Measurements from ENCODE around the gene GRAMD1A. TPM values are rescaled to one million over a fixed set of nuclear protein-coding genes. Genes with fewer than 3 reads are reported as not detected.
"Not testable (repeated sequence)": the region's sequence is repeated elsewhere in the genome, so short reads cannot be mapped to it uniquely, and the experiment has no call there.

Gene GRAMD1A
- total RNA-seq, 2 experiments from 2014 or later: 109 to 127 TPM

GRCh38 chr19:35040826-35041547 is 40.9 kb downstream of the GRAMD1A start:
- peaks cover 14% of the 10 kb centered on the region for H3K27me3 Mint-ChIP-seq
- H3K9me3 Mint-ChIP-seq (ENCODE audit: low read depth): no peaks in the 10 kb centered on the region
- no peaks in the 10 kb centered on the region for H3K36me3 Mint-ChIP-seq
- no peak overlapping the region for H3K27ac Mint-ChIP-seq
- no peak overlapping the region for H3K4me3 Mint-ChIP-seq
- ATAC-seq: peak; percentile 14
- CTCF ChIA-PET: no interaction called here
- DNase-seq: no peak
- peaks cover 17% of the 10 kb centered on the region for H3K4me1 Mint-ChIP-seq

GRCh38 chr19:35041548-35042055 is 41.5 kb downstream of the GRAMD1A start, which contains the start of gene HPN:
Gene HPN, plus strand, starts transcription at chr19:35041721. Its CDS starts 786 bp downstream, at chr19:35042507.
- no peak within 1 kb of the TSS for H3K27ac Mint-ChIP-seq
- H3K36me3 Mint-ChIP-seq: no peaks in the 10 kb centered on the region
- H3K4me3 Mint-ChIP-seq: no peak within 1 kb of the TSS
- no peak for DNase-seq
- H3K27me3 Mint-ChIP-seq: peaks cover 14% of the 10 kb centered on the region
- CTCF ChIA-PET: no interaction called here
- H3K4me1 Mint-ChIP-seq: peaks cover 17% of the 10 kb centered on the region
- H3K9me3 Mint-ChIP-seq (ENCODE audit: low read depth): no peaks in the 10 kb centered on the region
- ATAC-seq: no peak

GRCh38 chr19:35042056-35042730 is 42.1 kb downstream of the GRAMD1A start:
- Mint-ChIP-seq H3K4me3 (no peak overlapping the region), H3K27me3 (peaks cover 14% of the 10 kb centered on the region), H3K36me3 (no peaks in the 10 kb centered on the region), H3K9me3 (ENCODE audit: low read depth) (no peaks in the 10 kb centered on the region), H3K4me1 (peaks cover 17% of the 10 kb centered on the region), H3K27ac (no peak overlapping the region)
- ATAC-seq (no peak), DNase-seq (no peak)
- CTCF ChIA-PET: interaction anchor here (2.6 to 3.1 kb wide), 2 partner anchors 13 to 94 kb away, joined by 12 to 18 read pairs; no protein-coding TSS in a partner anchor

- DNase-seq (no peak), ATAC-seq (no peak)
- Mint-ChIP-seq H3K27ac (no peak overlapping the region), H3K4me1 (peaks cover 17% of the 10 kb centered on the region), H3K9me3 (ENCODE audit: low read depth) (no peaks in the 10 kb centered on the region), H3K4me3 (no peak overlapping the region), H3K27me3 (peaks cover 12% of the 10 kb centered on the region), H3K36me3 (no peaks in the 10 kb centered on the region)
- CTCF ChIA-PET: interaction anchor here (0.8 to 3.1 kb wide), 15 partner anchors 9 to 98 kb away, joined by 3 to 18 read pairs (median 8); no protein-coding TSS in a partner anchor
These were observed 43.0 kb downstream of the GRAMD1A start for GRCh38 chr19:35042954-35043604.

- H3K4me3 Mint-ChIP-seq: no peak overlapping the region
- no peak overlapping the region for H3K27ac Mint-ChIP-seq
- CTCF ChIA-PET: interaction anchor here (0.6 to 3.1 kb wide), 30 partner anchors 9 to 412 kb away, joined by 3 to 18 read pairs (median 5); no protein-coding TSS in a partner anchor
- ATAC-seq: no peak
- H3K4me1 Mint-ChIP-seq: peaks cover 17% of the 10 kb centered on the region
- H3K27me3 Mint-ChIP-seq: peaks cover 12% of the 10 kb centered on the region
- H3K36me3 Mint-ChIP-seq: no peaks in the 10 kb centered on the region
- H3K9me3 Mint-ChIP-seq (ENCODE audit: low read depth): no peaks in the 10 kb centered on the region
- DNase-seq: no peak
These were observed 43.8 kb downstream of the GRAMD1A start for GRCh38 chr19:35043906-35044305.

GRCh38 chr19:35044317-35045117 is 44.4 kb downstream of the GRAMD1A start:
- Mint-ChIP-seq H3K9me3 (ENCODE audit: low read depth) (no peaks in the 10 kb centered on the region), H3K27me3 (peaks cover 10% of the 10 kb centered on the region), H3K4me1 (peaks cover 17% of the 10 kb centered on the region), H3K4me3 (no peak overlapping the region), H3K27ac (no peak overlapping the region), H3K36me3 (no peaks in the 10 kb centered on the region)
- DNase-seq: peak; percentile 66
- CTCF ChIA-PET: interaction anchor here (0.6 to 3.1 kb wide), 32 partner anchors 9 to 411 kb away, joined by 3 to 18 read pairs (median 4); no protein-coding TSS in a partner anchor
- ATAC-seq: no peak

- CTCF ChIA-PET: interaction anchor here (1.1 to 1.2 kb wide), 2 partner anchors 46 to 73 kb away, joined by 3 read pairs; no protein-coding TSS in a partner anchor
- Mint-ChIP-seq H3K27ac (no peak overlapping the region), H3K36me3 (no peaks in the 10 kb centered on the region), H3K27me3 (peaks cover 3% of the 10 kb centered on the region), H3K9me3 (ENCODE audit: low read depth) (no peaks in the 10 kb centered on the region), H3K4me3 (no peak overlapping the region), H3K4me1 (peaks cover 10% of the 10 kb centered on the region)
- DNase-seq (peak; percentile 66), ATAC-seq (peak; percentile 82)
These were observed 45.7 kb downstream of the GRAMD1A start for GRCh38 chr19:35045667-35046300.

GRCh38 chr19:35046461-35046860 is 46.3 kb downstream of the GRAMD1A start:
- Mint-ChIP-seq H3K4me1 (peaks cover 6% of the 10 kb centered on the region), H3K4me3 (no peak overlapping the region), H3K36me3 (no peaks in the 10 kb centered on the region), H3K9me3 (ENCODE audit: low read depth) (no peaks in the 10 kb centered on the region), H3K27me3 (no peaks in the 10 kb centered on the region), H3K27ac (no peak overlapping the region)
- DNase-seq: no peak
- CTCF ChIA-PET: interaction anchor here (1.1 to 1.2 kb wide), 2 partner anchors 45 to 74 kb away, joined by 3 read pairs; no protein-coding TSS in a partner anchor
- ATAC-seq: no peak

GRCh38 chr19:35048911-35049411 is 48.8 kb downstream of the GRAMD1A start:
- CTCF ChIA-PET: interaction anchor here (0.7 to 1.3 kb wide), 3 partner anchors 18 to 87 kb away, joined by 3 read pairs; no protein-coding TSS in a partner anchor
- Mint-ChIP-seq H3K4me1 (peaks cover 6% of the 10 kb centered on the region), H3K27ac (no peak overlapping the region), H3K36me3 (no peaks in the 10 kb centered on the region), H3K27me3 (no peaks in the 10 kb centered on the region), H3K9me3 (ENCODE audit: low read depth) (no peaks in the 10 kb centered on the region), H3K4me3 (no peak overlapping the region)
- no peak for ATAC-seq
- no peak for DNase-seq

- Mint-ChIP-seq H3K4me1 (peaks cover 6% of the 10 kb centered on the region), H3K36me3 (no peaks in the 10 kb centered on the region), H3K9me3 (ENCODE audit: low read depth) (no peaks in the 10 kb centered on the region), H3K27ac (no peak overlapping the region), H3K27me3 (no peaks in the 10 kb centered on the region), H3K4me3 (no peak overlapping the region)
- ATAC-seq (no peak), DNase-seq (no peak)
- CTCF ChIA-PET: interaction anchor here (0.7 to 1.3 kb wide), 2 partner anchors 23 to 87 kb away, joined by 3 read pairs; no protein-coding TSS in a partner anchor
These were observed 49.3 kb downstream of the GRAMD1A start for GRCh38 chr19:35049456-35049855.

- not testable (repeated sequence) for H3K4me1 Mint-ChIP-seq; H3K9me3 Mint-ChIP-seq (ENCODE audit: low read depth); H3K36me3 Mint-ChIP-seq; DNase-seq; H3K27me3 Mint-ChIP-seq; H3K27ac Mint-ChIP-seq; ATAC-seq; H3K4me3 Mint-ChIP-seq
- CTCF ChIA-PET: interaction anchor here (1.2 kb wide), 1 partner anchor 91 kb away, joined by 4 read pairs; no protein-coding TSS in a partner anchor
These were observed 50.5 kb downstream of the GRAMD1A start for GRCh38 chr19:35050662-35051061.

GRCh38 chr19:35051268-35051667 is 51.1 kb downstream of the GRAMD1A start:
- H3K27ac Mint-ChIP-seq; H3K27me3 Mint-ChIP-seq; H3K4me1 Mint-ChIP-seq; ATAC-seq; H3K9me3 Mint-ChIP-seq (ENCODE audit: low read depth); H3K4me3 Mint-ChIP-seq; H3K36me3 Mint-ChIP-seq; DNase-seq; CTCF ChIA-PET: not testable (repeated sequence)

All from activated CD8-positive, alpha-beta memory T cell treated with anti-CD3 and anti-CD28 coated beads, Interleukin-2, amount 10 ng/mL, durations not matched to agents 7 days and 5 days (primary cell).